HG03571 (cell line): ENCODE measurements around the gene ANKZF1.

ENCODE experiments used
- ATAC-seq: cut with Tn5 transposase; IDR thresholded peaks from one replicate; pipeline ENCODE4 v1.9.1; 2021; ENCODE audit not compliant: unreplicated experiment

The ANKZF1 gene

DNA sequence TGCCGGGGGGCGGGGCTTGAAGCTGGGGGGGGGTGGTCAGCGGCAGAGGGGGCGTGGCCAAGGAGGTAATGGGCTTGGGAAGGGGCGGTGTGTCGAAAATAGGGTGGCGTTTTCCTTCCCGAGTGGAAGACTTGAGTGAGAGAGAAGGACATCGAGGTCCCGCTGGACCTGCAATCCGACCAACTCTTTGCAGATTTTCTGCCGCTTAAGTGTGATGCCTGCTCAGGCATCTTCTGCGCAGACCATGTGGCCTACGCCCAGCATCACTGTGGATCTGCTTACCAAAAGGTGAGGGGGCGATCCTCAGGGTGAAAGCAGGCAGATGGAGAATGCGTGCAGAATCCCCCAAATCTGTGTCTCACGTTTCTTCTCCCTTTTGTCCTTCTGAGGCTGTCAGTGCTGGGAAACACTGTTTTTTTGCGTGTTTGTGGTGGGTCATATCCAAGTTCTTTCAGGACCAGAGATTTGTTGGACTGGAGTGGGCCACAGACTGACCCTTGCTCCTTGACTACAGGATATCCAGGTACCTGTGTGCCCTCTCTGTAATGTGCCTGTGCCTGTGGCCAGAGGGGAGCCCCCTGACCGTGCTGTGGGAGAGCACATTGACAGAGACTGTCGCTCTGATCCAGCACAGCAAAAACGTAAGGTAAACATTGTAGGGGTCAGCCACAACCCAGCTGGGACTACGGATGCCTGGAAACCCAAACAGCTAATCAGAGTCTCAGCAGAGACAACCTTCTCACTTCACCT is 22.3 kb upstream of the ANKZF1 start:
- no peak for ATAC-seq

DNA sequence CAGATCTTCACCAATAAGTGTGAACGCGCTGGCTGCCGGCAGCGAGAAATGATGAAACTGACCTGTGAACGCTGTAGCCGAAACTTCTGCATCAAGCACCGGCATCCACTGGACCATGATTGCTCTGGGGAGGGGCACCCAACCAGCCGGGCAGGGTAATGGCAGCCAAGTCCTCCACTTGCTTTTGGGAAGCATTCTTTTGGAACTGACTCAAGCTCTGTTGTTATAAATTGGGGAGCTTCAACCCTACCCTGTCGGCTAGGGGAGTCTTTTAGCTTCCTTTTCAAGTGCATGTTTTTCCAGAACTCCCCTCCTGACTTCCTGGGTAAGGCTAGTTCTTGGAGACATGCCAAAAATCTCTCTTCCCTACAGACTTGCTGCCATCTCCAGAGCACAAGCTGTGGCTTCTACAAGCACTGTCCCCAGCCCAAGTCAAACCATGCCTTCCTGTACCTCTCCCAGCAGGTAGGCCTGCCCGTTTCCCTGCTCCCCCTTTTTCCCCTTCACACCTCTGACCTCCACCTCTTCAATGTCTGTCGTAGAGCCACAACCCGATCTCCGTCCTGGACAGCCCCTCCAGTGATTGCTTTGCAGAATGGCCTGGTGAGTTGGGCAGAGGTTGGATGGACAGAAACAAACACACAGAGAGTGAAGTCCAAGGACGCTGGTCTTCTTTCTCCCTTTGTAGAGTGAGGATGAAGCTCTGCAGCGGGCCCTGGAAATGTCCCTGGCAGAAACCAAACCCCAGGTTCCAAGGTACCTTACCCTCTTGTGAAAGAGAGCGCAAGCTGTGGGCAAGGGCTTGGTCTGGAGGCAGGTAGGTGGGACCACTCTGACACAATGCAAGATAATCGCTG is 21.5 kb upstream of the ANKZF1 start:
- no peak for ATAC-seq

DNA sequence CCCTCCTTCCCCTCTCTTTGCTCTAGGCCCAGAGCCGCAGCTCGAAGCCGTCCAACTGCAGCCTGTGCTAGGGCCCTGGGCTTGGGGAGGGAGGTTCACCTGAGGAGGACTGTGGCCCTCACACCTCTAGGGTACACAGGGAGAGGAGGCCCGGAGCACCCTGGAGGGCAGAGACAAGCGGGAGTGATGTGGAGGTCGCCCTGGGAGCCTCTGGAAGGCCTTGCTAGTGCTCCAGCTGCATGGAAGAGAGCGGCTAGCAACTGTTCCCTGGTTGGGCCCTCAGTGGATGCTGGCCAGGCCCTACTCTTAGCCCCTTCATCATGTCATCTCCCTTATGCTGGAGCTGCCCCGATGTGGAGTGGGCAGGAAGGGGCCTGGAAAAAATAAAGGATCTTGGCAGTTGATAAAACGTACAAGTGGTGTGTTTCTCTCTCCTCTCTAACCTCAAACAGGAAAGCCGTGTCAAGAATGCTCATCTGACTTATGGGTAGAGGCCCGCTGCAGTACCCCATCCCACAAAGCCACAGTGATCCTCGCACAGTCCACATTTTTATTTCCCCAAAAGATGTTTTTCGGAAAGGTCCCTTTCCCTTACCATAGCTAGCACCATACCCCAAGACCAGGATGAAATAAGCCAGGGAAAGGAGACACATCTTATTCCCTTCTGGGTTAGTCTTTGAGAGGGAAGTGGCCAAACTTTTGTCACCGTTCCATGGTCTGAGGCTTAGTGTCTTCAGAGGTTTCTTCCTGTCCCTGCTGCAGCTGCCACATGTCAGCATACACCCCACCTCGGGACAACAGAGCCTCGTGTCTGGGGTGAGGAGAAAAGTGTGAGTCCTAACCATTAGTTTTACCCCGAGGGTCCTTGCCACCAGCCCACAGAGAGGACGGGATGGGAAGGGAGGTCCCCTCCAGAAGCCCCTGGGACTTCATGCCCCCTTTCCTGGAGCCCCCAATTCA is 20.1 kb upstream of the ANKZF1 start:
- ATAC-seq, result no peak

DNA sequence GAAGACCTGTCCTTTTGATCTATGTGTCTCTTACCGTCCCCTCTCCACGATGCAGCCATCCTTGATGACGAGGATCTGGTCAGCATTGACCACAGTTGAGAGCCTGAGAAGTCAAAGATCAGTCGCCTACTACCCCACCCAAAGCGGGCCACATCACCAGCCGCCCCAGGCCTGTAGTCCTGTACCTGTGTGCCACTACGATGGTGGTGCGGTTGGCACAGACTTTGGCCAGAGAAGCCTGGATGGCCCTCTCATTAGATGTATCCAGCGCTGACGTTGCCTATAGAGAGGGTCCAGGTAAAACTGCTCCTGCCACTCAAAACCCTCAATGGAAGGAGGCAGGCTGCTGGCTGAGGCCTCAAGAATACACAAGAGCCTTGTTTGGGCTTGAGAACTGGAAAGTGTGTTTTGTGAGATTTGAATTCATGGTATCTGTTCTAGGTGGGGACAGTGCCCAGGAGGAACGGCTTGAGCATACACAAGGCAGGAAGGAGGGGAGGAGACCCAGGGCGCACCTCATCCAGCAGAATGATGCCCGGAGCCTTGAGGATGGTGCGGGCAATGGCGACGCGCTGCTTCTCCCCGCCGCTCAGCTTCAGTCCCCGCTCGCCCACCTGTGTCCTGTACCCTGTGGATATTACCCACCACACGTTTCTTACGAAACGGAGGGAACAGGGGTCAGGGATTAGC is 19.3 kb upstream of the ANKZF1 start:
- ATAC-seq, result no peak

DNA sequence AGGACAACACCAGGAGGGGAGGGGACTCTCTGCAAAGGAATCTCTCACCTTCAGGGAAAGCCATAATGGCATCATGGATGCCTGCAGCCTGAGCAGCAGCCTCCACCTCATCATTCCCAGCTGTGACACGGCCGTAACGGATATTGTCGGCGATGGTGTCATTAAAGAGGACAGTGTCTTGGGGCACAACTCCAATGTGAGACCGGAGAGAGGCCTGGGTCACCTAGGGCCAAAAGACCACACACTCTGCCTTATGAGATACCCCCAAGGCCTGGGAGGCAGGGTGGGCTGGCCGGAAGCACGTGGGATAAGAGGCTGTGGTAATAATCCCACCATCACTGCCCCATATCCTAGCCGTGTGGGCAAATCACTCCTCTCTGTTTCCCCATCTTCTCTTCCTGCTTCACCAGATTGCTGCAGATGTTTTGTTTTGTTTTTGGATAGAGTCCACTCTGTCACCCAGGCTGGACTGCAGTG is 18.7 kb upstream of the ANKZF1 start:
- no peak for ATAC-seq

DNA sequence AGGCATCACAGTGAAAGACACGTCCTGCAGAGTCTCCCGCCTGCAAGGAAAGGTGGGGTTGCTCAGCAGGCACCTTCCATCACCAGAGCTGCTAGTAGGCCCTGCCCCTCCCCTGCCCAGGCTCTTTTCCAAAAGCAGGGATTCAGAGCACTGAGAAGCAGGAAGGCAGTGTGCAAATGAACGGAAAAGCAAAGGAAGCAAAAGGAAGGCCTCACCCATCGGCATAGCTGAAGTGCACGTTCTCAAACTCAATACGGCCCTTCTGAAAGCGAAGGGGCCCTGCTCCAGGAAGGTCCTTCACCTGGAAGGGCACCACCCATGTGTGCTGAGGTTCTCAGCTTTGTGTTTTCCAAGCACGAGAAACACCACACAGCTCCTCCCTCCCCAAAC is 16.6 kb upstream of the ANKZF1 start:
- ATAC-seq, result no peak

DNA sequence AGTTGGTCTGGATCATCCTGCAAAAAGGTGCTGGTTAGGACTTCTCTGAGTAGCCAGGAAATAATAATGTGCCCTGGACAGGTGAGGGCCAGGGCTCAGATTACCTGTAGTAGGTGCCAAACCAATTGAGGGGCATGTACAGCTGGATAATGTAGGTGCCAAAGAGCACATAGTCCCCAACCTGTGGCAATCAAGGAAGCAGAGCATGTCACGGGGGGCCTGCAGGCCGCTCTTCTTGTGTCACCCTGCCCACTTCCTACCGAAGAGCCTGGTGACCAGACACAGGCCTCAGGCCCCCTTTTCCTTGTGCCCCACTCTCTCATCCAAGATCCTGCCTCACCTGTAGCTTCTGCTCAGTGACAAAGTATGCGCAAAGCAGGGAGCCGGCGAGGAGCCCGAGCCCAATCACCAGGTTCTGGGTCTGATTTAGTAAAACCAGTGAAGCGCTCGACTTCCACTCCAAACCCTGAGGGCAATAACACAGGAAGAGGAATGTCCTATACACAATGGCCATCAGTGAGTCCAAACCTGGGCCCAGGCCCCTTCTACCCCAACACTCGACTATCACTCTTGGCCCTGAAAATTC is 16.0 kb upstream of the ANKZF1 start:
- no peak for ATAC-seq

DNA sequence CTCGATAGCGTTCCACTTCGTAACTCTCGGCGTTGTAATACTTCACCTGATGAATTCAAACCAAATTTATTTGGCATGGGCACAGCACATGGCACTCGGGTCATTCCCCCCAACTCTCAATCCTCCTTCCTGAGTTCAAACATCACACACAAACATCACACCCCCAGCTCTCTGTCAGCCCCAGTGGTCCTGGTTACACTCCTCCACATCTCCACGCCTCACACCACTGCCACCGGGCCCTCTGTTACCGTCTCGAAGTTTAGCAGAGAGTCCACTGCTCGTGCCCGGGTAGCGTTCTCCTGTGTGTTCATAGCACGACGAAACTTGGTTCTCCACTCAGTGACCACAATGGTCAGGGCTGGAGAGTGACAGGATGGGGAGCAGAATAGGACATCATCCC is 15.5 kb upstream of the ANKZF1 start:
- no peak for ATAC-seq

DNA sequence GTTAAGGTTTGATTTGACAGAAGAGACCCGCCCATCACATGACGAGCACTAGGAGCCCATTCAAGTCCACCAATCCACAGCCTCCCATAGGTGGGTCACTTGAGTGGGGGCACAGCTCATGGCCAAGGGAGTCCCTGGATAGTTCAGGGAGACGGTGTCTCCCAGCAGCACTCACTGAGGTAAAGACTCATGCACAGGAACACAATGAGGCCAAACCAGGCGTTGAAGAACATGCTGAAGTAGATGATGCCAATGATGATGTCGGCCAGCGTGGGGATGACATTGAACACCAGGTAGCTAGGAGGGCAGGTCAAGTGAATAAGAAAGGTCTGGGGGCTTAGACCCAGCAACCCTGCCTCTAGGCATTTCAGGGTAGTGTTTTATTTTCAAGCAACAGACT is 14.8 kb upstream of the ANKZF1 start:
- ATAC-seq, result no peak

DNA sequence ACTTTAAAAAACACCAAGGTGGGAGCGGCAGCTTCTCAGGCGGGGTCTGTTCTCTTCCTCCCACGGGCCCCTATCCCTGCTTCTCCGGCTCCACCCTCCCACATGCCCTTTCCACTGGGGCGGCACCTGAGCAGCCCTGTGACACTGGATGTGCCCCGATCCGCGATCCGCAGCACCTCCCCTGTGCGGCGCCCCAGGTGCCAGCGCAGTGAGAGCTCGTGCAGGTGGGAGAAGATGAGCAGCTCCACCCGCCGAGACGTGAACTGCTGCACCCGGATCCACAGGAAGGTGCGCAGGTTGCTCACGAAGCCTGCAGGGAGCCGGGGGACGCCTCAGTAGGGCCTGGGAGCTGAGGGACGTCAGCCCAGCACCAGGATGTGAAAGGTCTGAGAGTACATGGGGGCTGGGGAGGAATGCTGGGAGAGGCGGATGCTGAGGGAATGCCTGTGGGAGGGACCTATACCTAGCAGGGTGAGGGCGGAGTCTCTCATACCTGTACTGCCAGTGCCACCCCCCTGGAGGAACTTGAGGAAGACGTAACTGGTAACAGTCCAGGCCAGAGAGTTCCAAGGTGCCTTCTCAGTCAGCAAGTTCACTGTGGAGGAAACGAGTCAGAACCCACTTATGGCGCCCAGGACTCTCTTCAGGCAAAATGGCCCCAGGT is 13.6 kb upstream of the ANKZF1 start:
- ATAC-seq, result no peak

DNA sequence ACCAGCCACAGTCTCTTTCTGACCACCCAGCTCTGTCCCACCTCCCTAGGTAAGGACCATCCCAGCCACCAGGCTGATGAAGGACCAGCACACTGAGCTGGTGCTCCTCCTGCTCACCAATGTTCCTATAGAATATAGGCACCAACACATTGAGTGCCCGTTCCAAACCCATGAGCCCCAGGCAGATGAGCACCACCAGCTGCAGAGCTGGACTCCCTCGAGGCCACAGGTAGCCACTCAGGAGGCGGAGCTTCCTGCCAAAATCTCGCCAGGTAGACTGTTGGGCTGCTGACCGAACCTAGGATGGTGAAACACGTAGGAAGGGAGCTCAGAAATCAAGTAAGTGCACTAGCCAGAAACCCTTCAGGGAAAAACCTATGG is 13.1 kb upstream of the ANKZF1 start:
- ATAC-seq, result no peak

DNA sequence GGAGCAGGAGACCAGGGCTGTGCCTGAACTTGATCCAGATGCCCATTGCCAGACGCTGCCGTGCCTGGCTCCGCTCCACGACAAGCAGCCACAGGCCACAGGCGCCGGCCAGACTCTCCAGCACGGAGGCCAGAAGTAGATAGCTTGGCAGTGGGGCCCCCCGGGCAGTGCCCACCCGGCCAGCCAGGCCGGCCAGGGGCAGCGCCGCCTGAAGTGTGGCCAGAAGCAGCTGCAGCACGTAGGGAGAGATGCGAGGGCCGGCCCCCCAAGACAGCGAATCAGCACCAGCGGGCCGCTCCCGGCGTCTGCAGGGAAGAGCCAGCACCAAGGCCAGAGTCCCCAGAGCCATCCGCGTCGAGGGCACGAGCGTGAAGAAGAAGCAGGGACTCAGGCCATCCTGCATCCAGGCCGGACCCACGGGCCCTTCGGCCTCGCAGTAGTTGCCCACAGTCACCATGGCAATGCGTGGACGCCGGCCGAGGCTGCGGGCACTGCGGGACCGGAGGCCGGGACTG is 11.3 kb upstream of the ANKZF1 start:
- peak; percentile 17 for ATAC-seq

DNA sequence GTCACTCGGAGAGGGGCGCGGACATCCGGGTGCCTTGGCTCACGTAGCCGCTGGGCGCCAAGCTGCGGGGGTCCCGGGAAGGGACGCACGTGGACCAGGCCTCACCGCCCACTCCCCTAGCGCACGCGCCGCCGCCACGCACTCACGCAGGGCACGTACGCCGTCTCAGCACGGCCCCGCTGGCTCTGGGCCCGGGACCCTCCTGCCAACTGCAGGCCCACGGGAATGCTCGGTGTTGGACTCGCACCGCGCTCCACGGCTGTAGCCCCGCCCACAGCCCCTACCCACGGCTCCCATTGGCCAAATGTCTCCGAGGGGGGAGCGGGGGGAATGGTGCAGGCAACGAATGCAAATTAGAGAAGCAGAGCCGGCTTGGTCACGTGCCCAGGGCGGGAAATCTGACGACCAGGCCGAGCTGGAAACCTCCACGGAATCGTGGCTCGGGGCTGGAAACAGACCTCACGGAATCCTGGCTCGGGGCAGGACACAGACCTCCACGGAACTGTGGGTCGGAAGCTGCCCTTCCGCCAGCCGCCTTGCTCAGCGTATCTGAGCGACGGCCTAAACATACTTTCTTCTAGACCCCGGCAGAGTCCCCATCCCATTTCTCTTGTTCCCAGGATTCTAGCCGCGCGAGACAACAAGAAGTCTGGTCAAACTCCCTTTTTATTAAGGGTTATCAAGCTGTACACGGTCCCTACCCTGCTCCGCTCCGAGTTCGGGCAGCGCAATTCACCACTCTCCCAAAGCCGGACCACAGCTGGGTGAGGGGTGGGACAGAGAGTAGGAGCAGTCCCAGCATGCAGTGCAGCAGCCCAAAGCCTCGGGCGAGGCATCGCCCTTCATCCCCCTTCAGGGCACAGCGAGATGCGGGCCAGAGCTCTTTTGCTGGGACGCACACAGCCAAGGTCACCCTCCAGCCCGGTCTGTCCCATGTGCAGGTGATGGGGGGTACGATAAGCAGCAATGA is 10.6 kb upstream of the ANKZF1 start, which contains the start of gene ABCB6:
Gene ABCB6, minus strand, starts transcription at position 227 of the 970 bp plus-strand sequence. CDS start 285 bp downstream, outside the sequence.
- ATAC-seq, result peak; percentile 82

DNA sequence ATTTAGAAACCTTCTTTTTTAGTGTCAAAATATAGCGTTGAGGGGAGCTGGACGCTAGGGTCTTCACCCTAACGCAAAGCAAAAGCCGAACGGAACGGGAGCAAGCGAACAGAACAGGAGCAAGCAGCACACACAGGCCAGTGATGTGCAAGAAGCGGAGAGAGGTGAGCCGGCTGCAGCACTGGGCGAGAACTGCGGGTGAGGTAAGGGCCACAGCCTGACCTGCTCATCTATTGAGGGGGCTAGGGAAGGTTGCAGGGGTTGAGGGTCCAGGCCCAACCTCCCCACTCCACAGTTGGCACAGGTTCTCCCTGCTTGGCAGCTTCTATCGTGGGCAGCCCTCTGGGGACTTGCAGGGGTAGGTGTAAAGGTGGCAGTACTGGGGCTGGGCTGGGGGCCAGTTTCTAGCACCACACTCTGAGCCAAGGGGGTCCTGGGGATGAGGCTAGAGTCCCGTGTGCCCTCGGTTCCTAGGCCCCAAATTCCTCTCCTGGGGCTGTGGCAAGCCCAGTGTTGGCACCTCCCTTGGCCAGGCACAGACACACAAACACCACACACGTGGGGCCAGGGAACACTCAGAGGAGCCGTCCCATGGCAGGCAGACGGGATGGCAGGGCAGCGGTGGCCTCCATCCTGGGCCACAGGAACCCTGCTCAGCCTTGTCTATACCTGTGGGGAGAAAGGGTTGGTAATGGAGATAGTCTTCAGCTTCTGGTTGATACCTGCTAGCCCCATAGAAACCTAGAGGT is 9.6 kb upstream of the ANKZF1 start:
- no peak for ATAC-seq

DNA sequence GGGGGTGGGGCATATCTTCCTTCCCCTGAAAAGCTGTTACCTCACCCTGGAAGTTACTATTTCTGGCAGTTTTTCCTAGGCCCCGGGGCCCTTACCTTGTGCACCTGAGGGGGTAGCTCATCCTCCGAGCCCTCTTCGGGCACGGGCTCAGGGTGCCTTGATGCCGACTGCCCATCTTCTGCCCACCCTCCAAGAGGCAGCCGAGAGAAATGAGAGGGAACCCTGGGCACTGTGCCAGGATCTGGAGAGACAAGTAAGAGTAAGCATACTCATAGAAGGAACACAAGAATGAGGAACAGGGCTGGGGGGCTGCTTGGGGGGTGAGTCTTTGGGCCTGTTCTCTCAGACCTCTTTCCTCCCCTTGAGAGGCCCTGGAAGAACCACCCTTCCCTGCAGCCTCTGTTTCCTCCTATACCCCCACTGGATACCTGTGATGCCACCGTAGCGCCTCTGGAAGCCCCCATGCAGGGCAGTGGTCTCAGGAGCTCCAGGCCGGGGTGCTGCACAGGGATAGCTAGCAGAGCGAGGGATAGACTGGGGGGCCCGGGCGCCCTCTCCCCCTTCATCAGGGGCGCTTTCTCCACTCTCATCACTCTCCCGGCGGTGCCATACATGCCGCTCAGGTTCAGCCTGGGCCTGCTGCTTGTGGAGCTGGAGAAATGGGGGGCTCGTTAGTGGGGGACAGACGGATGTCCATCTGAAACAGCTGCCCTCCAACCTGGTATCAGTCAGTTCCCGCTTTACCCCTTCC is 8.8 kb upstream of the ANKZF1 start:
- no peak for ATAC-seq

DNA sequence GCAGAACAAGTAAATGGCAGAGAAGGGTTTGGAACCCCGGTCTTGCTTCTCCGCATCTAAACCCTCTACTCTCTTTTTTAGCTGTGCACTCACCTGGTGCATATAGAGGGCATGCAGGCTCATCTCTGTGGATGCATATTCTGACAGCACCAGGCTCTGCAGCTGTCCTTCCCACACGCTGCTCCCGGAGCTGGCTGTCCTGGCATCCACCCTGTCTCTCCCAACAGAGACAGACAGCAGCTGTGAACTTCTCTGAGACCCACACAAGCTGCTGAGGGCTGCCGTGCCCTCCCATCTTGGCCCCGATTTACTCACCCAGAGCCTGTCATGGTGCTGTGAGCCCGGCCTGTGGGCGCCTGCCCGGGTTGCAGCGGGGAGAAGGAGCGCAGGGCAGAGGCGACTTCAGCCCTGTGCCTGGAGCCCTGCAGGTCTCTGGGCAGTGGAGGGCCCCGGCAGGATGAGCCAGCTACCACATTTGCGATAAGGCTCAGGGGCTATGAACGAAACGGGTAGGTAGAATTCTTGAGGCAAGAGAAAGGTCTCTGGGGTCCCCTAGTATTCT is 7.6 kb upstream of the ANKZF1 start:
- no peak for ATAC-seq
